DMS 273 (cell line): ENCODE results near the gene RAB38.

Source experiments
- DNase-seq: peaks from one replicate; lab custom pipeline; 2025; ENCODE audit not compliant: unreplicated experiment; lab: John Stamatoyannopoulos, UW

Gene RAB38

DNA sequence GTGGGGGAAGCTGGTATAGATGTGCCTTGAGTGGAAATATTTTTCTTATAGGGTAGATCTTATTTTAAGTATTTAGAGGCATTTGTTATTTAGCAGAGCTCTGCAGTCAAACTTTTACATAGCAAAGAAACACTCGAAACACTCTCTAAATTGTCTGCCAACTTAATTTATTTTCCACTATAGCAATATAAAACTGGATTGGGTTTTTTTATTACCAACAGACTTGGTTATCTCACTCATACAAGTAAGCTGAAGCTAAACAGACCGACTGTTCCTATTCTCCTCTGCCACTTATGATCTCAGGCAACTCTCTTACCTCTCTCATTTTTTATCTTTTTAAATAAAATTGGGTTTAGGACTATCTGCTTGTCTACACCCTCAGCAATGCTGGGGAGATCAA lies 4.6 kb downstream of the RAB38 start:
- DNase-seq = no peak

DNA sequence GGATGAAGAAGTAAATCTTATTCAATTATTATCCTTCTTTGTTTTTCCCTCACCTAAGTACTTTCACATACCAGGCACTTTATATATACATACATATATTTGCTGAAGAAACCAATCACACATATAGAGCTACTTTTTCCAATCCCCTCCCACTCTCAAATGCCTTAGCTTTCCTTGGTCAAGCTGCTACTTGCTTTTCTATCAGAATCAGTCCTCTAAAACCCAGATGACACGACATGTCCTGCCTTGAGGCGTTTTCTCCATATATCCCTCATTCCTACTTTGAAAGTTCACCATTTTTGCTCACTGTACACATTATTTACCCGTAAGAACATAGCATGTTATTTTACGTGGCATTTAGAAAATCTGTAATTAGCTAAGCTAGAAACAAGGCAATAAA lies 5.4 kb downstream of the RAB38 start:
- no peak for DNase-seq

DNA sequence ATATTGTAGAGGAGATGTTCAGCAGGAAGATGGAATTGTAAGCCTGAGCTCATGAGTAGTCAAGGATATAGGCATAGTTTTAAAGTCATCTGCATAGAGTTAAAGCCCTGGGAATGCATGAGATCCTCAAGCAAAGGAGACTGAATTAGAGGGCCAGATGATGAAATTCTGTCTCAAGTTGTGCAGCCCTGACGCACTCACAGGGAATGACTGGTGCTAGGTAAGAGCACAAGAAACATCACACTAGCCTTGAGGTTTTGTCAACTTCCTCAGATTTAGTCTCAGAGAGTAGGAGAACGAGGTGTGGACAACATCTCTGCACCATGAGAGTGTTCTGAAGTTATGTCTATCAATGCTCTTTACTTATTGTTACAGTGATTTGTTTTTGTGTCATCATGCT lies 5.8 kb downstream of the RAB38 start:
- no peak for DNase-seq

DNA sequence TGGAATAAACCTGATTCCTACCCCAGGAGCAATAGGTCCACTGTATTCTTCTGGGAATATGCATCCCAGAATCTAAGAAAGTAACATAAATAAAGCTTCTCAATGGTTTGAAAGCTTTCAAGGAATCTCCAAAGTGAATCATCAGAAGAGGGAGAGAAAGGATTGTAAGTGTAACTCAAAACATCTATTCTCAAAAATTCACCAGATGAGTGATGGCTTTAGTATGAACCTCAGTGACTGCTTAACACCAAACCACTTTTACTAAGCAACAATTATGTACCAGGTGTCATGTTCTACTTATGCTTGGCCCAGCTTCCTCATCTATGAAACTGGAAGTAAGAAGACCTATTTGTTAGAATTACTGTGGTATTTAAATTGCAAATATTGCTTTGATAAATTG lies 7.4 kb downstream of the RAB38 start:
- DNase-seq = no peak

DNA sequence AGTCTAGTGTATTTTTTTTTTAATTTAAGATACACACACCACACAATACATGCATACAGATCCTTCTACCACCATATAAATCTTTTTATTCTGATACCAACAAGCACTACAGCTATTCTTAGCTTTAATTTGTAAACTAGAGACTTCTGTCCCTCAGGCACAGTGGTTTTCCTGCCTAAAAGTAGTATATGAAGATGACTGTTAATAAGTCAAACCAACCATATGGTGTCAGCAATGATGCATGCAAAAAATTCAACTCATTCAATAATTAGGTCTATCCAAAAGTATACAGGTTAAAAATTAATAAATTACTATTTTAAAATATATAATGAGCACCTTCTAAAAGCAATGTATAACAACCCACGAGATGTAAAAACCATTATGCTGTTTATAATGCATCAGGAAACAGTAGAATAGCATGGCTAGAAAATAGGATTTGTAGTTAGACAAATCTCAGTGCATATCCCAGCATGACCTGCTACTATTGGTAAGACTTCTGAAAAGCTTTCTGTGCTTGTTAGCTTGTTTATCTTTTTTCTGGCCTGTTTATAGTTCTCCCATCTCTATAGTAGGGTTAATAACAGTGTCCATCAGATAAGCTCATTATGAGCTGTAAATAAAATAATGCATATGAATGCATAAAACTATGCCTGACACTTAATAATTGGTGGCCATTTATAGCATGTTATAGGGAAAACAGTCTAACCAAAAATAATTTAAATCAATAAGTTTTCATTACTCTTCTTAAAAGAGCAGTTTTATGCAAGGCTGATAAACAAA lies 10.2 kb downstream of the RAB38 start:
- no peak for DNase-seq

DNA sequence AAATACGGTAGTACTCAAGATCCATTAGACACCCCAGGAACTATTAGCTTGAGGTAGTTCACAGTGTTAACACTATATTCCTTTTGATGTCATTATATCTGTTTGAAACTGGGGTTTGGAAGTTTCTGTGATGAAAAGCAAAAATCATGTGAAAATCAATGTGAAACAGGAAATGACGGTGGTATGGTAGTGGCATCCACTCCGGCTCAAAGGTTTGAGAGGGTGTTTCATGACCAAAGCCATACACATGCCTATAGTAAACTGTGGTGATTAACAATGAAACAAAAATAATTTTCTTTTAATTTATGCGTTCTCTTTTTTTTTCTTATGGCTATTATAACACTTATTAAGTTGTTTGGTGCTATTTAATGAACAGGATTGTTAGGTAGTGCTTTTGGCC lies 10.9 kb downstream of the RAB38 start:
- DNase-seq = no peak

DNA sequence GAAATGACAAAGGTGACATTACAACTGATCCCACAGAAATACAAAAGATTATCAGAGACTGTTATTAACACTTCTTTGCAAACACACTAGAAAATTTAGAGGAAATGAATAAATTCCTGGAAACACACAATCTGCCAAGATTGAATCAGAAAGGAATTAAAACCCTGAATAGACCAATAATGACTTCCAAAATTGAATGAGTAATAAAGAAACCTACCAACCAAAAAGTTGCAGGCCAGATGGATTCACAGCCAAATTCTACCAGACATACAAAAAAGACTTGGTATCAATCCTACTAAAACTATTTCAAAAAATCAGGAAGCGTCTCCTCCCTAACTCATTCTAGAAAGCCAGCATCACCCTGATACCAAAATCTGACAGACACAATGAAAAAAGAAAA lies 17.2 kb downstream of the RAB38 start:
- no peak for DNase-seq

DNA sequence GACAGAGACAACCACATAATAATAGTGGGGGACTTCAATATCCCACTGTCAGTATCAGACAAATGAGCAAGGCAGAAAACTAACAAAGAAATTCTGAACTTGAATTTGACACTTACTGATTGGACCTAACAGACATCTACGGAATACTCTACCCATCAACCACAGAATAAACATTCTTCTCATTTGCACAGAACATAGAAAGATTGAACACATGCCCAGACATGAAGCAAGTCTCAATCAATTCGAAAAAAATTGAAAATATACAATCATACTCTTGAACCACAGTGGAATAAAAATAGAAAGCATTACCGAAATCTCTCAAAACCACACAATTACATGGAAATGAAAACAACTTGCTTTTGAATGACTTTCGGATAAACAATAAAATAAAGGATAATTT lies 17.9 kb downstream of the RAB38 start:
- DNase-seq = no peak

DNA sequence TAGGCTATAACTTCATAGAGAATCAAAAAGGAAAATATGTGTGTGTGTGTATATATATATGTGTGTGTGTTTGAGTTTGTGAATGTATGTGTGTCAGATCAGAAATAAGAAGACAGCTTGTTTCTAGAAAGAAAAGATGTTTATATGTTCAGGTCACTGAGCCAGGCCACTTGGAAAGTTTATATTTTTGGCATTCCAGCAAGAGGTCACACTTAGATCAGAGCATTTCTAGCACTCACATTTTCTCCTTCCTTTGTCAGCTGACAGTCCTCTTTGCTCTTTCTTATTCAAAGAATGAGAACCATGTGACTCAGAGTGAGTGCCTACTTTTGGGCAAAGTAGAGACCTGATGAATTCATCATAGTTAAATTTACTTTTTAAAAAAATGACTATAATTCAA lies 22.9 kb downstream of the RAB38 start:
- DNase-seq = no peak

DNA sequence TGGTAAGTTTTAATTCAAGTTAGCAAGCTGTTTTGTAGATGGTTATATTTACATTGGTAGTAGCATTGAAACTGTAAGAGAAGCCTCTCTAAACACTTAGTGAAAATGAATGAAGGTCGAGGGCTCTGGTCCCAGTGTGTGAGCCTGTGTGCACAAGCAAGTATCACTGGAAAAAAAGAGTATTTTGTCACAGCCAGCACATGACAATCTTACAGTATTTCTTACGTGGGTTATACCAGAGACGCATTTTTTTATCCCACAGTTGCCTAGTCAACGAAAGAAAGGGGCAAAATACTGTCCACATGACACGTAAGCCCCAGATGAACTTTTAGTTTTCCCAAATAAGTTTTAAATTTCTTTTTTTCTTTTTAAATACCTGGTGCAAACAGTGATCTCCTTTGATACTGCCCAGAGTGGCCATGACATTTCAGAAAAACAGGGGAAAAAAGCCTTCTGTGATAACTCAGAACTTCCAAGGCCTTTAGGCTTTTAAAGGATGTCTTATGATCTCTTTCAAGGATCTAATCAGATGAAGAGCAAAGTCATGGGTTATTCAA lies 23.5 kb downstream of the RAB38 start:
- no peak for DNase-seq

DNA sequence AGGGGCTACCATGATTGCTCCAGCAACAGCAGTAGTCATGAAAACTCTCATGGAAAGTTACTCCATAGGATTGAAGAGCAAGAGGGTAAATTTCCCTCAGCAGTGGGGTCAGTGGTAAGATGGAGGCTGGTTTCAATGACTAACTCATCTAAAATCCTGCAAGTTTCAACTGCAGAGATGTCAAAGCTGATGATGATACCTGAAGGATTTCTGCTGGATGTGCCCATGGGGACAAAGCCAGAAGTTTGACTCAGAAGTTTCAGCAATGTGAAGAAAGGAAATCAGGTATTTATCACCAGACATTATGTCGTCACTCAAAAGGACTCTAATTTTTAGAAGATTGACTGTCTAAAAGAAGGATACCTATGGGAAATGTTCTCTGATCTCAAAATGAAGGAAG lies 29.1 kb downstream of the RAB38 start:
- DNase-seq = no peak

DNA sequence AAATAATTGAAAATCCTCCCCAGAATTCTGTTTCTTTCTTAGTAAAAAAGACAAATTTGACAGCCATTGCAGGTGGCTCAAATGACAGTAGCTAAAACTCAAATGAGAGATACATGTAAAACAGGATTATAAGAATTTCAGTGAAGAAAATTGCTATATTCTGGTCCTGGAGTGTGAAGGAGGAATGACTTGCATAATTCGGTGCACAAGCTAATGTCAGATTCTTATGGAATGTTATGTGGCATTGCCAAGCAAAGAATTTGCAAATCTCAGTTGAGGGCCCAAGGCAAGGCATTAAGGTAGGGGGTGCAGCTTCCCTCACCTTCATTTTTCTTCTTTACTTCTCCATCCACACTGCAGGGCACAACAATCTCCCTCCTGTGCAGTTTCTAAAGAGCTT lies 35.4 kb downstream of the RAB38 start:
- no peak for DNase-seq

DNA sequence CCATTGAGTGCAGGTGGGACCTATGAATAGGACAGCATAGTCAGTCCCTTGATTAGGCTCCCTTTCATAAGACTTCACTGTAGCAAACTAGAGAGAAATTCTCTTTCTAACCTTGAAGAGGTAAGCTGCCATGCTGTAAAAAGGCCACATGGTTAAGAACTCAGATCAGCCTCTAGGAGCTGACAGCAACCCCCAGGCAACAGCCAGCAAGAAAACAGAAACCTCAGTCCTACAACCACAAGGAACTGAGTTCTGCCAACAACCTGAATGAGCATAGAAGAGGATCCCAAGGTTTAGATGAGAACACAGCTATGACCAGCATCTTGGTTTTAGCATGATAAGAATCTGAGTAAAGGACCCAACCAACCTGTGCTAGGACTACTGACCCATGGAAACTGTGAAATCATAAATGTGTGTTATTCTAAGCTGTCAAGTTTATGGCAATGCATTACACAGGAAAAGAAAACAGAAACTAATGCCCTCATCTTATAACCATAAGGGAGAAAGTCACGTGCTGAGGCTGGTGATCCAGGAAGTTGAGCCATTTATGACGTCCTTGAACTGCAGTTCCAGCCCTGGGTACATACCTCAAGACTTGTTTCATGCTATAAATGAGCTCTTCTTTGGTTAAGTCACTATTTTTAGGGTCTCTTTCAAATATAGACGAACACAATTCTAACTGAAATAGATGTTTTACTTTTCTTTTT lies 43.3 kb downstream of the RAB38 start:
- DNase-seq = no peak

DNA sequence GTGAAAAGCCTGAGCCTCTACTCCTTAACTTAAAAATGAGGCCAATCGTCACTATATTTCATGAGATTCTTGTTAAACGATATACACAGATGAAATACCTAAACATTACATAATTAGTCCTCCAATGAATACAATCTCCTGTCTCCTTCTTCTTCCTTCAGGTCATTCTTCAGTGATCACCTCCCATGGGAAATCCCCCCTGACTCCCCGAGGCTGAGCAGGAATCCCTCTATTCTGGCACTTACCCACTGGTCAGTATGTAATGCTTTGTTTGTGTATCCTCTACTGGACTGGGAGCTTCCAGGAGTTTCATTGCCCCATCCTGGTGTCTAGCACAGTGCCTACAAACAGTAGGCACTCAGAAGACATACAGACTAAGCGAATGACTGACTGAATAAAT lies 52.3 kb downstream of the RAB38 start:
- no peak for DNase-seq

DNA sequence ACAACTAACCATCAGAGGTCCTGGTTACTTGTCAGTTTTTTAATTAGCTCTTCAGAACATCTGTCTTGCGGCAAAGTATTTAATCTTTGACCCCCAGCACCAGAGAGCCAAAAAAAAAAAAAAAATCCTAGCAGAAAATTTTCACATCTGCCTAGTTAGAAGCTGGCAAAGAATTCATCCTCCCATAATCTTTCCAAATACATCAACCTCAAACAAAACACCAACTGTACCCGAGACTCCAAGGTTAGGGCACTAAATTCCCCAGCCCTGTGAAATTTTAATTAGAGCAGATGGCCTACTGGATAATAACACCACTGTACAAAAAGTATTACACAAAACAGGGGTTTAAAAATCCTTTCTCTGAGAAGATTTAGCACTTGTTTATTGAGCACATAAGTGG lies 55.7 kb downstream of the RAB38 start:
- peak; percentile 21 for DNase-seq

DNA sequence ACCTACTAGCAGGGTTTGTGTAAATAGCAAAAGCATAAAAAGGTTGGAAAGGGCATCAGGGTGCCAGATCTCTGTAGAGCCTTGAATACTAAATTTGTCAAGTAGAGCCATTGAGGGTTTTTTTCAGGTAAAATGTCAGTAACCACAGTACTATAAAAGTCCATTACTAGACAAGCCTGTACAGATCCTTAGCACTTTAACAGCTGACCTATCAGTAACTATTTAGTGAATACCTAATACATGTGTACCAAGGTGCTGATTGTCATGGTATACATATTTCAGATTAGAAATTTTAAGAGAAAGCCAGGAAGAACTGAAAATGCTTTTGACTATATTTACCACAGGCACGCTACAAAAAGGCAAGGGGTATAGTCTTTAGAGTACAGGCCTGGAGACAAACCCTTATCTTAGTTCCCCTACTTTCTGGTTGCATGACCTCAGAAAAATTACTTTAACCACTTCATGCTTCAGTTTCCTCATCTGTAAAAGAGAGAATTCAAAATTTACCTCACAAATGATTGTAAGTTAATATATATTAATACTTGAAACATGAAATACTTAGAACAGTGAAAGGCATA lies 57.9 kb downstream of the RAB38 start:
- DNase-seq = no peak

DNA sequence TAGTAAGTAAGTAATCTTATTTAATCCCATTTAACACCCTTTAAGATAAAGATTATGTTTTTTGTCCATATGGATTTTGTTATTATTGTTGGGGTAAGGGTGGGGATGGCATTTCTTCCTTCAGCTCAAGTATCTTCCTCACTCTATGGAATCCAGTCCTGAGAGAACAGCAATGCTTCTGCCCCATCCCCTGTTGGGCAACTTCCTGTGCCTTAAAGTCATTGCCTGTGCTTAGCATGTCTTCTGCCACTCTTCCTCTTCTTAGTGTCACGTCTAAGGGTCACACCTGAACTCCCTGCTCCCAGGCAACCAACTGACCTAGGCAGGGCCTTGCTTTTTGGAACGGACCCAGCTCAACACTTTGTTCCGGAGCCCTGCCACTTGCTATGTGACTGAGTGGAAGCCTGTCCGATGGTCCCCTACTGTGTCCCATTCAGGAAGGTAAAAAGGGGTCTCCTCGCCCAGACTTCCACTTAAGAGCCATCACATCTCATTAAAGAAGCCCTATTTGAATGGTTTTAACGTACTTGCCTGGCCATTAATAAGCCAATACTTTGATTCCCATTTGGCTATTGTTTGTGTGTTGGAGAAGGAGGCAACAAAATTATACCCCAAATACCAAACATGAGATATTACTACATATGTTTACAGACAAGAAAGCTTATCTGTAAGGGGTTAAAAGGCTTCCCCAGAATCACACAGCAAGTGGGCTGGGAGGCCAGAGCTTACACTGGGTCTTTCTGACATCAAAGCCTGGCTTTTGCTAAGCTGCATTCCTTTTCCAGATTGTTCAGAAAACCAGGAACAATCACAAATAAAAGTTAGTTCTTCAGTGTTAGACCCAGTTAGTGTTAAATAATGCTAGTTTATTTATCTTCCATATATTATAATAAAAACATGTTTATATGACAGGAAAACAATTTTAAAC lies 59.2 kb downstream of the RAB38 start:
- DNase-seq = no peak

DNA sequence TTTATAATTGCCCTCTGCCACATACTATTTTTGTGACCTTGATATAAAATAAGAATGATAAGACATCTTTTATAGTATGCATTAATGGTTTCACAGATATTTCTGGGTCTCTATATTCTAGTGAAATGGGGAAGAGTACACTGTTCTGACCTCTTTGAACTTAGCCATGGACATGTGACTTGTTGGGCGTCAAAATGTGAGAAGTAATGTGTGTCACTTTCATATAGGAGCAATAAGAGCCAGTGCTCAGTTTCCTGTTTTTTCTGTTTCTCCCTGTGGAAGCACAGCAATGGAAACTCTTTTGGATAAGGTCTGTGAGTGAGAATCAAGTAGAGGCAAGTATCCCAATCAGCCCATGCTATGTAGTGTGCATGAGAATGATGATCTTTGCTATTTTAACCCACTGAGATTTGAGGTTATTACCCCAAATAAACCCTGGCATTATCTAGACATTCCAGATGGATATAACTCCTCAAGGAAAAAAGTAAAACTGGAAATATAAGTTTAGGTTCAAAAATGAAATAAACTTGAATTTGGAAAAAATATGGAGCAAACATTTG lies 60.7 kb downstream of the RAB38 start:
- no peak for DNase-seq

DNA sequence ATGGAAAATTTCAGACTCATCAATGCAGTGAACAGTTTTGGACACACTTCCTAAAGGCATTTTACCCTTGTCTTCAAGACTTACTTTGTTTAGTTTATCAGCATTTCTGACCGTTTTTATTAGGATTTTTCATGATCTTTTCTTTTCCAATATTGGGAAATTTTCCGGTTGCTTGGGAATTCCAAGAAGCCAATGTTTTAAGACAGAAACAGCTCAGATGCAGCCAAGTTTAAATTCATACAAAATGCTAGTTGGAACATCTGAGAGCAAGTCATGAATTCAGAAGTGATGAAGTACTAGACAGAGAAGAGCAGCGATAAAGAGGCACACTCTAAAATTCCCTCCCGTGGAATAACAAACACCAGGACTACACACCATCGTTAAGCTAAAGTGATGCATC lies 68.6 kb downstream of the RAB38 start:
- no peak for DNase-seq

DNA sequence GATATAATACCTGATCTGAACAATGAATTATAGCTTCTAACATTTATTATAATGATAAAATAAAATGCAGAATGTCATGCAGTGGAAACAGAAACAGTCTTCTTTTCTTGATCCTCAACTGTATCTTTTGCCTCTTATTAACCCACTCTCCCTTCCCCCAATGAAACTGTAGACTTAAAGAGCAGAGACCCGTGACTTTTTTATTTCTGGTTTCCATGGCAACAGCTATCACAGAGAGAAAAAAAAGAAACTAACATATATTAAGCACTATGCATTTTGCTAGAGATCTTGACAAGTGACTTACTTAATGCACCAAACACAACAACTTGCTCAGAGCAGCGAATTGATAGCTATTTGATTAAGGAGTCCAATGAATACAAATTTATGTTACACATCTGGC lies 69.3 kb downstream of the RAB38 start:
- DNase-seq = no peak

DNA sequence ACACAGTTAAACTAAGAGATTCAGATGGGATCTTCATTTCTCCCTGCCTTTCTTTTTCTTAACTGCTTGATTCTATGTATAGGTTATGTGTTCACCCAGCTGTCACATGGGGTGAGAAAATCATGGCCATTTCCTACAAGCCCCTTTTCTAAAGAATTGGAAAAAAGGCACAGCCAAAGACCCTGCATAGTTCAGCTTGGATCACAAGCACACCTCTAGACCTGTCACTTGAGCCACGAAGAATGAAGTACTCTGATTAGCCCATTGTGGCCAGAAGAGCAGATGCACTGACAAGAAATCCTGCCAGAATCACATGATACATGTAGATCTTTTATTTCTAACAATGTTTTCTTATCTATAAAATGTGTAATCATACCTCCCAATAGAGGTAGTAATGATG lies 69.7 kb downstream of the RAB38 start:
- DNase-seq = no peak
